Measurements from ENCODE around the gene PALM. TPM values are rescaled to one million over a fixed set of nuclear protein-coding genes. Genes with fewer than 3 reads are reported as not detected.

The PALM gene
- total RNA-seq, 4 donors from 2014 or later = 4.4 to 10.2 (median 7.2) TPM

- H3K9me3 ChIP-seq = no peaks in the 10 kb centered on the region
- no peak overlapping the region for H3K27ac ChIP-seq
- no peak for DNase-seq
- in situ Hi-C loops (cut with MboI; ENCODE audit: low sequenced_read_pairs in 4 of 4) (no loop called here), intact Hi-C loops (cut with DNase I; ENCODE audit: low total_unique reads) (no loop called here)
- H3K36me3 ChIP-seq = no peaks in the 10 kb centered on the region
- no peaks in the 10 kb centered on the region for H3K4me1 ChIP-seq
- no peak for ATAC-seq
- TF ChIP-seq POLR2A (IDR thresholded peaks at IDR 0.05) = no peak
- no peak for TF ChIP-seq CTCF (IDR thresholded peaks at IDR 0.05 in 4 of 5, conservative IDR thresholded peaks at IDR 0.05 in 1 of 5)
- H3K27me3 ChIP-seq = peaks cover 6 to 23% (median 23%) of the 10 kb centered on the region in 3 donors
- no peak overlapping the region for H3K4me3 ChIP-seq
These were observed 45.8 kb downstream of the PALM start for GRCh38 chr19:754530-754929.

GRCh38 chr19:755063-755462 is 46.3 kb downstream of the PALM start:
- intact Hi-C loops (cut with DNase I; ENCODE audit: low total_unique reads) (no loop called here), in situ Hi-C loops (cut with MboI; ENCODE audit: low sequenced_read_pairs in 4 of 4) (no loop called here)

GRCh38 chr19:756236-756635 is 47.5 kb downstream of the PALM start:
- no peaks in the 10 kb centered on the region for H3K36me3 ChIP-seq
- peaks cover 6 to 19% (median 14%) of the 10 kb centered on the region in 3 donors for H3K27me3 ChIP-seq
- intact Hi-C loops (cut with DNase I; ENCODE audit: low total_unique reads) = no loop called here
- ATAC-seq (no peak), DNase-seq (no peak)
- H3K27ac ChIP-seq = no peak overlapping the region
- in situ Hi-C loops (cut with MboI; ENCODE audit: low sequenced_read_pairs in 4 of 4) = no loop called here
- no peak overlapping the region for H3K4me3 ChIP-seq
- H3K4me1 ChIP-seq = no peaks in the 10 kb centered on the region
- H3K9me3 ChIP-seq = no peaks in the 10 kb centered on the region
- TF ChIP-seq CTCF (IDR thresholded peaks at IDR 0.05 in 4 of 5, conservative IDR thresholded peaks at IDR 0.05 in 1 of 5) (no peak), POLR2A (IDR thresholded peaks at IDR 0.05) (no peak)

More at GRCh38 chr19:755063-755462, 46.3 kb downstream of the PALM start:
- ATAC-seq (no peak), DNase-seq (no peak)
- Histone ChIP-seq H3K36me3 (no peaks in the 10 kb centered on the region), H3K27ac (no peak overlapping the region), H3K4me1 (no peaks in the 10 kb centered on the region), H3K4me3 (no peak overlapping the region), H3K9me3 (no peaks in the 10 kb centered on the region), H3K27me3 (peaks cover 6 to 23% (median 23%) of the 10 kb centered on the region in 3 donors)
- no peak for TF ChIP-seq CTCF (IDR thresholded peaks at IDR 0.05 in 4 of 5, conservative IDR thresholded peaks at IDR 0.05 in 1 of 5)
- TF ChIP-seq POLR2A (IDR thresholded peaks at IDR 0.05) = no peak

GRCh38 chr19:756821-757688 is 48.3 kb downstream of the PALM start:
- TF ChIP-seq POLR2A (IDR thresholded peaks at IDR 0.05) = no peak
- no peak for TF ChIP-seq CTCF (IDR thresholded peaks at IDR 0.05 in 4 of 5, conservative IDR thresholded peaks at IDR 0.05 in 1 of 5)
- H3K27ac ChIP-seq = no peak overlapping the region
- no peaks in the 10 kb centered on the region for H3K9me3 ChIP-seq
- DNase-seq (no peak), ATAC-seq (no peak)
- no peaks in the 10 kb centered on the region for H3K36me3 ChIP-seq
- no peak overlapping the region for H3K4me3 ChIP-seq
- intact Hi-C loops (cut with DNase I; ENCODE audit: low total_unique reads) (no loop called here), in situ Hi-C loops (cut with MboI; ENCODE audit: low sequenced_read_pairs in 4 of 4) (no loop called here)
- no peaks in the 10 kb centered on the region for H3K4me1 ChIP-seq
- H3K27me3 ChIP-seq = peaks cover 0 to 11% (median 7%) of the 10 kb centered on the region in 3 donors

Data from gastrocnemius medialis (tissue), 4 donors.